ENCODE data around the gene TRNP1.
"Not testable (repeated sequence)": the region's sequence is repeated elsewhere in the genome, so short reads cannot be mapped to it uniquely, and the experiment has no call there.

GRCh38 chr1:26989403-26990109 lies 3.9 kb upstream of the TRNP1 start:
- TF ChIP-seq CTCF (conservative IDR thresholded peaks at IDR 0.05; ENCODE audit: low read length); EZH2phosphoT487 (IDR thresholded peaks at IDR 0.05; ENCODE audit: borderline replicate concordance, low read depth, low read length): not testable (repeated sequence)

All from OCI-LY7 (cell line).